ENCODE results near the gene LGALS3BP.

LGALS3BP gene

DNA sequence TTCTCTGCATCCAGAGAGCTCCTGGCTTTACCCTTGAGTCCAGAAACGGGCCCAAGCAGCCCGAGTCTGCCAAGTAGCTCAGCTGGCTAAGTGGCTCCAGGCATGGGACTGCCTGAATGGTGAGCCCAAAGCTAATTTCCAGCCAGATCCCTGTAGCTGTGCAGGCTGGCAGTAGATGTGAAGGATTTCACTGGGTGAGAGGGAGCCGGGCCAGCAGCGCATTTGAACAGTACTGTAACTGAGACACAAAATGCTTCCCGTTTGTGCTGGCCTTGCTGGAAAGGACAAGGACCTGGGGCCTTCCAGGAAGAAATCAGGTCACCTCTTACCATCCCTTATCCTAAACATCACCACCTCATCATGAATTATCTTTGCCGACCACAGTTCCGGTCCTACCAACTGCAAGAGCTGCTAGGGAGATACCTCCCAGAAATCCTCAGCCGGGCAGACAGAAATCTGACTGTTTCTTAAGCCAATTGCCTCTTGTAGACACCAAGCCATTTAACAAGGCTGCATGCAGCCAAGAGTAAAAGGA, 58.2 kb downstream of the LGALS3BP start:
- DNase-seq (ENCODE audit: low read depth in 2 of 2, low spot score in 1 of 2), result no peak
